H7 (cell line): ENCODE results near the gene RNF217. TPM values are rescaled to one million over a fixed set of nuclear protein-coding genes. Genes with fewer than 3 reads are reported as not detected.

Source experiments
- DNase-seq: peaks from one replicate; pipeline ENCODE4 v3.0.0; 2012
- H3K27me3 ChIP-seq: 2 replicates; pipeline ENCODE4 v1.6.0; 2011; ENCODE audit warnings: mild to moderate bottlenecking, low read length; ENCODE audit not compliant: control insufficient read depth, insufficient read depth
- H3K36me3 ChIP-seq: replicated peaks from 2 replicates; pipeline ENCODE4 v1.5.1; 2011; ENCODE audit warnings: low read length; ENCODE audit not compliant: control insufficient read depth, insufficient read depth
- H3K4me3 ChIP-seq: 2 replicates; pipeline ENCODE4 v1.5.1; 2011; ENCODE audit warnings: low read depth, mild to moderate bottlenecking, control low read depth, low read length, moderate library complexity; ENCODE audit not compliant: insufficient read depth
- total RNA-seq: library from RNA; depleted of rRNA; stranded (reverse); fragments of >200 nt; shearing (Covaris generic); gene quantifications from 2 replicates; pipeline ENCODE4 v1.2.3, GENCODE V29; 2014

RNF217 gene
- total RNA-seq, 1 experiment from 2014 or later: 2.9 TPM

GRCh38 chr6:125008261-125008703 lies 46.0 kb downstream of the RNF217 start:
- H3K4me3 ChIP-seq: no peak overlapping the region
- H3K27me3 ChIP-seq: no peaks in the 10 kb centered on the region
- no peak for DNase-seq
- H3K36me3 ChIP-seq: no peaks in the 10 kb centered on the region

- DNase-seq: no peak
- no peaks in the 10 kb centered on the region for H3K27me3 ChIP-seq
- H3K36me3 ChIP-seq: no peaks in the 10 kb centered on the region
- no peak overlapping the region for H3K4me3 ChIP-seq
Measured at GRCh38 chr6:125008957-125009356, 46.7 kb downstream of the RNF217 start.

DNA sequence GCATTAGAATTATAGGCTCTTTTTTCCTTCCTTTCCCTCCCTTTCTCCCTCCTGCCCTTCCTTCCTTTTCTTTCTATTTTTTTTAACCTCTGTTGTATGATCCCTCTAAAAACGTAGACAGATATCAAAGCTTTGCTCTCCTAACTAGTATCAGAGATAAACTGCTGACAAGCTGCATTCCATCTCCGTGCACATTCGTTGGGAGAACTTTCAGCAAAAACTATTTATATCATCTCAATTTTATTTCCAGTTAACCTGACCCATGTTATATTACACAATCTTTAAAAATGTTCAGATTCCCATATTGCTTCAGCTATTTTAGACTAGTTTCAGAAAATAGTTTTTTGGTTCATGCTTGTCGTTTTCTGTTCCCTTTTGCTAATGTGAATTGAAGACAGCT lies 47.3 kb downstream of the RNF217 start:
- no peak for DNase-seq
- Histone ChIP-seq H3K4me3 (no peak overlapping the region), H3K36me3 (no peaks in the 10 kb centered on the region), H3K27me3 (no peaks in the 10 kb centered on the region)

DNA sequence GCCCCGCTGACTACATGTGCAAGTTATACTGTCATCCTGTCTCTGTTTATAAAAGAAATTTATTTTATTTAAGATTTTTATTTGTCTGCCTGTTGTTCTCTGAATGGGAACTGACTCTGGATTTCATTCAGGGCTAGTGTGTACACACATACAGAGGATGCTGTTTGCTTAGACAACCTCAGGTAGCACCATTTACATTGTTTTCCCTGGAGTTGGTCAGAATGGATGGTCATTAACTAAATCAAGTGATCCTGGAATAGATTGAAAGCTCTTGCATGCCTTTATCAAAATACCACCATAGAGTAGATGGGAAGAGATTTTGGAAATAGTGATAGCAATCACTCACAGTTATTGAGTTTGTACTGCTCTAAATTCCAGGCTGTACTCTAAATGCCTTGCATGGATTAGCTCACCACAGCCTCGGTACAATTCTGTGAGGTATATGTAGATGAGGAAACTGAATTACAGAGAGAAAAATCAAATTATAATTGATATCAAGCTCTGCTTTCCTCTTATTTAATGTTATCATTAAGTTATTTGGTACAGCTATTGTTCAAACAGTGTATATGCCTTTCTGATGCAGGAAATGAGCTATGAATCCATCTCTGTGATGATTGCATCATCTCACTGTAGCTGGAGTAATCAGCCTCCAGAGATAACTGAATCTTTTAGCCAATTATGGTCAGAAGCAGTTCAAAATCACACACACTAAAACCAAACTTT lies 51.9 kb downstream of the RNF217 start:
- H3K36me3 ChIP-seq: no peaks in the 10 kb centered on the region
- DNase-seq: no peak
- H3K4me3 ChIP-seq: no peak overlapping the region
- no peaks in the 10 kb centered on the region for H3K27me3 ChIP-seq

DNA sequence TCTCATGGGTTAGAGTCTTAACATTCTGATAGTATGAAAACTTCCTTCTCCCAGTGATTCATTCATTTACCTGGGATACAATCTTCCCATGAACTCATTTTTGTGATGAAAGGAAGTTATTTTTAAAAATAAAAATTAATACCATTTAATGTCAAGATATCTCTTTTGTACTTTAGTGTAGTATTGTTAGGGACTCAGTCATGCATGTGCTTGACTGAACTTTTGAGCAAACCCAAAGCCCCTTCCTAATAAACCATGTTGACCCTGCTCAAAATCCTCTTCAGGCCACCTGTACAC lies 52.4 kb downstream of the RNF217 start:
- Histone ChIP-seq H3K4me3 (no peak overlapping the region), H3K27me3 (no peaks in the 10 kb centered on the region), H3K36me3 (no peaks in the 10 kb centered on the region)
- no peak for DNase-seq

- no peak for DNase-seq
- H3K4me3 ChIP-seq: no peak overlapping the region
- no peaks in the 10 kb centered on the region for H3K27me3 ChIP-seq
- no peaks in the 10 kb centered on the region for H3K36me3 ChIP-seq
Measured at GRCh38 chr6:125015152-125015551, 52.9 kb downstream of the RNF217 start.

DNA sequence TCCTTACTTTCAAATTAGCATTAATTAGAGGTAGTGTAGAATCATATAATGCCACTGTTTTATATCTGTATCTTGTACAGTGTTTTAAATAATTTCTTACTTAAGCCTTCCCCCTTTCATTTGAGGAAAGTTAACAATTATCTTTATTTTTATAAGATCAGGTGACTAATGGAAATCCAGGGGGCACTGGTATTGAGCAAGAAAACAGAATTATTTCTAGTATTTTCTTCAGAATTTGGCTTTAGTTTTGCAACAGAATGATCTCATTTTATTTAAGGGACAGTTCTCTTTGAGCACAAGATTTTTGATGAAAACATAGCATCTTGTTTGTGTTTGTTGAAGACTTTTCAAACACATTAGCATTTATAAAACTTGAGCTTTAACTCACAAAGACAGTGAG lies 55.9 kb downstream of the RNF217 start:
- Histone ChIP-seq H3K4me3 (no peak overlapping the region), H3K36me3 (no peaks in the 10 kb centered on the region), H3K27me3 (no peaks in the 10 kb centered on the region)
- no peak for DNase-seq

DNA sequence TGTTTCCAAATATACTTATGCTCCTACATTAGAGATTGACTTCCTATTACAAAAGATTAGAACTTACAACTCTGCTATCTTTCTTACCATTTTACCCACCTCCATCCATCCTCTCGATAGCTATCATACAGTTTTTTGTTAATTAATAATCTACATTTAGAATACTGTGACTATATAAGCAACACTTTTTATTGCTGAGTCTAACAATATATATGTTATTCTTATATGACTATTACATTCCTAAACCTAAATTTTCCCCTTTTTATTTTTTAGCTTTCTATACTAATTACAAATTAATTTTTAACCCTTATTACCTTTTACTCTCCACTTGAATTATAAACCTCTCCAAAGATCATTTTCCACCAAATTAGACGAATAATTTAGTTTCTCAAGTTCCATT lies 57.0 kb downstream of the RNF217 start:
- no peaks in the 10 kb centered on the region for H3K36me3 ChIP-seq

GRCh38 chr6:125019918-125020317 lies 57.7 kb downstream of the RNF217 start:
- Histone ChIP-seq H3K27me3 (no peaks in the 10 kb centered on the region), H3K4me3 (no peak overlapping the region), H3K36me3 (no peaks in the 10 kb centered on the region)
- no peak for DNase-seq

More for the DNA sequence above, 57.0 kb downstream of the RNF217 start:
- Histone ChIP-seq H3K4me3 (no peak overlapping the region), H3K27me3 (no peaks in the 10 kb centered on the region)
- DNase-seq: no peak

GRCh38 chr6:125020385-125020784 lies 58.1 kb downstream of the RNF217 start:
- Histone ChIP-seq H3K36me3 (no peaks in the 10 kb centered on the region), H3K4me3 (no peak overlapping the region), H3K27me3 (no peaks in the 10 kb centered on the region)
- peak; percentile 10 for DNase-seq

DNA sequence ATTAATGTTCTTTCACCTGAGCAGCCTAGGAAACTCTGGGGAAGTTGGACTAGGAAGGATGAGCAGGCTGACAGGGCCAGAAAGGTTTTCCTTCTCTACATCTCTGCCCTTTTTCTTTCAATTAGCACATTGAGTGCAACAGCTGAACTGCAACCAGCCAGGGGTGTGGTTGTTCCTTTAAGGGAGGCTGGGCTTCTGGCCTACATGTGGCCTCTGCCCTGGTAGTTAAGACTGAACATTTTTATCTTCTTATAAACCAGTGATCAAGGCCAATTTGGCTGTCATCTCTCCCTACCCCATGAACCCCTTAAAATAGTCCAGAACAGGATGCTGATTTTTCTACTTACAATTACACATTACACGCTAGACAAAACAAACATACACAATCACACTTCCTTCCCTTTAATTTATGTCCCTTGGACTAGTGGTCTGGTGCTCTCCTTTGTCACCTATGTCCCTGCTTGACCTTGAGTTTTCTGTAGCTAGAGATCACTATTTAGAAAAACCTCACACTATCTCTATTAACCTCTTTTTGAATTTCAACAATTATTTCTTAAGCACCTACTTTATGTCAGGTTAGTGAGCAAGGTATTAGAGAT lies 60.3 kb downstream of the RNF217 start:
- no peak overlapping the region for H3K4me3 ChIP-seq
- H3K36me3 ChIP-seq: no peaks in the 10 kb centered on the region
- no peaks in the 10 kb centered on the region for H3K27me3 ChIP-seq
- DNase-seq: no peak

GRCh38 chr6:125025164-125025854 lies 63.1 kb downstream of the RNF217 start:
- Histone ChIP-seq H3K4me3 (no peak overlapping the region), H3K36me3 (no peaks in the 10 kb centered on the region), H3K27me3 (no peaks in the 10 kb centered on the region)
- no peak for DNase-seq

DNA sequence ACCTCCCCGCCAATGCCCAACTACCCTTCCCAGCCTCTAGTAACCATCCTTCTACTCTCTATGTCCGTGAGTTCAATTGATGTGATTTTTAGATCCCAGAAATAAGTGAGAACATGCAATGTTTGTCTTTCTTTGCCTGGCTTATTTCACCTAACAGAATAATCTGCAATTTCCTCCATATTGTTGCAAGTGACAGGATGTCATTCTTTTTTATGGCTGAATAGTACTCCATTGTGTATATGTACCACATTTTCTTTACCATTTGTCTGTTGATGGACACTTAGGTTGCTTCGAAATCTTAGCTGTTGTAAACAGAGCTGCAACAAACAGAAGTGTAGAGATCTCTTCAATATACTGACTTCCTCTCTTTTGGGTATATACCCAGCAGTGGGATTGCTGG lies 65.0 kb downstream of the RNF217 start:
- H3K4me3 ChIP-seq: no peak overlapping the region
- no peaks in the 10 kb centered on the region for H3K27me3 ChIP-seq
- DNase-seq: no peak
- no peaks in the 10 kb centered on the region for H3K36me3 ChIP-seq

DNA sequence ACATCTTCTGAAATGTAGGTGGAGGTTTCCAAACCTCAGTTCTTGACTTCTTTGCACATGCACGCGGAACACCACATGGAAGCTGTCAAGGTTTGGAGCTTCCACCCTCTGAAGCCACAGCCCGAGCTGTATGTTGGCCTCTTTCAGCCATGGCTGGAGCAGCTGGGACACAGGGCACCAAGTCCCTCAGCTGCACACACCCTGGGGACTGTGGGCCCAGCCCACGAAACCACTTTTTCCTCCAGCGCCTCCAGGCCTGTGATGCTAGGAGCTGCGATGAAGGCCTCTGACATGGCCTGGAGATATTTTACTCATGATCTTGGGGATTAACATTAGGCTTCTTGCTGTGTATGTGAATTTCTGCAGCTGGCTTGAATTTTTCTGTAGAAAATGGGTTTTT lies 68.7 kb downstream of the RNF217 start:
- Histone ChIP-seq H3K27me3 (no peaks in the 10 kb centered on the region), H3K36me3 (no peaks in the 10 kb centered on the region), H3K4me3 (no peak overlapping the region)
- no peak for DNase-seq

DNA sequence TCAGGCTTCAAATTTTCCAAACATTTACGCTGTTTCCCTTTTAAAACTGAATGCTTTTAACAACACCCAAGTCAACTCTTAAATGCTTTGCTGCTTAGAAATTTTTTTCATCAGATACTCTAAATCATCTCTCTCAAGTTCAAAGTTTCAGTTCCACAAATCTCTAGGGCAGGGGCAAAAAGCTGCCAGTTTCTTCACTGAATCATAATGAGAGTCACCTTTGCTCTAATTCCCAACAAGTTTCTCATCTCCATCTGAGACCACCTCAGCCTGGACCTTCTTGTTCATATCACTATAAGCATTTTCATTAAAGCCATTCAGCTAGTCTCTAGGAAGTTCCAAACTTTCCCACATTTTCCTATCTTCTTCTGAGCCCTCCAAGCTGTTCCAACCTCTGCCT lies 69.1 kb downstream of the RNF217 start:
- Histone ChIP-seq H3K27me3 (no peaks in the 10 kb centered on the region), H3K36me3 (no peaks in the 10 kb centered on the region), H3K4me3 (no peak overlapping the region)
- DNase-seq: no peak
